GM19397 (cell line): Measurements from ENCODE around the gene ATP10A.

Experiments used
- ATAC-seq: cut with Tn5 transposase; IDR thresholded peaks from one replicate; pipeline ENCODE4 v1.9.1; 2021; ENCODE audit warnings: mild to moderate bottlenecking, moderate library complexity; ENCODE audit not compliant: unreplicated experiment

ATP10A gene

DNA sequence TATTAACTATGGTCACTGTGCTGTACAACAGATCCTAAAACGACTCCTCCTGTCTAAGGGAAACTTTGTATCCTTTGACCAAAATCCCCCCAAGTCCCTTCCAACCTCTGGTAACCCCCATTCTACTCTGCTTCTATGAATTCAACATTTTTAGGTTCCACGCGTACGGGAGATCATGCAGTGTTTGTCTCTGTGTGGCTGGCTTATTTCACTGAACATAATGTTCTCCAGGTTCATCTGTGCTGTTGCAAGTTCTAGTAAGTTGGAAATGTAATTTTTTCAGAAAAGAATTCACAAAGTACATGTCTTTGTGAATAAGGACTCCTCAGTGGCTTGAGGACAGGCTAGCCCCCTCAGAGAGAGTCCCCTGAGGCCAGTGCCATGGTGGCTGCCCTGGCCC, 66.1 kb downstream of the ATP10A start:
- no peak for ATAC-seq

GRCh38 chr15:25796395-25796794, 66.7 kb downstream of the ATP10A start:
- ATAC-seq: no peak

DNA sequence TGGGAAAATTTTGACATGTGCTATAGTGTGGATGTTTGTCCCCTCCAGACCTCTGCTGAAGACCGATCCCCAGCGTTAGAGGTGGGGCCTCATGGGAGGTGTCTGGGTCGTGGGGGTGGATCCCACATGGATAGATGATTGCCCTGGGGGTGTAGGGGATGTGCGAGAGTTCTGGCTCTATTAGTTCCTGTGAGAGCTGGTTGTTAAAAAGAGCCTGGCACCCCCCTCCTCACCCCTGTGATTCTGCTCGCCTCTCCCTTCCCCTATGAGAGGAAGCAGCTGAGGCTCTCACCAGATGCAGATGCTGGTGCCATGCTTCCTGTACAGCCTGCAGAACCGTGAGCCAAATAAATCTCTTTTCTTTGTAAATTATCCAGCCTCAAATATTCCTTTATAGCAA, 67.4 kb downstream of the ATP10A start:
- no peak for ATAC-seq

DNA sequence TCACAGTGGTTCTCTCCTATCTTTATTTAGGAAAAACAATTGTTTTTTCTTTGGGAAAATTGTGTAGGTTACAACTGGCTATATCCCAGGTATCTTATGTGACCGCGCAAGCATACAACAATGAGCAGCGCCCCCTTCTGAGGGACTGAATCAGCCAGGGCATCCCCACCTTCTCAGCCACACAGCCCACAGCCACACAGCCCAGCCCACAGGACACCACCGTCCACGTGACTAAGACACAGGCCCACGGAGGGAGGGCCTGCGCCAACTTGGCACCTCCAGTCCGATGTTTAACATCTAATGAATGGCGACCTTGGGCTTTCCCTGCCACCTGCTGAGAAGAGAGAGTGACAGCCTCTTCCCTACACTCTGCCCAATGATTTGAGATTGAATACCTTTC, 68.1 kb downstream of the ATP10A start:
- no peak for ATAC-seq

DNA sequence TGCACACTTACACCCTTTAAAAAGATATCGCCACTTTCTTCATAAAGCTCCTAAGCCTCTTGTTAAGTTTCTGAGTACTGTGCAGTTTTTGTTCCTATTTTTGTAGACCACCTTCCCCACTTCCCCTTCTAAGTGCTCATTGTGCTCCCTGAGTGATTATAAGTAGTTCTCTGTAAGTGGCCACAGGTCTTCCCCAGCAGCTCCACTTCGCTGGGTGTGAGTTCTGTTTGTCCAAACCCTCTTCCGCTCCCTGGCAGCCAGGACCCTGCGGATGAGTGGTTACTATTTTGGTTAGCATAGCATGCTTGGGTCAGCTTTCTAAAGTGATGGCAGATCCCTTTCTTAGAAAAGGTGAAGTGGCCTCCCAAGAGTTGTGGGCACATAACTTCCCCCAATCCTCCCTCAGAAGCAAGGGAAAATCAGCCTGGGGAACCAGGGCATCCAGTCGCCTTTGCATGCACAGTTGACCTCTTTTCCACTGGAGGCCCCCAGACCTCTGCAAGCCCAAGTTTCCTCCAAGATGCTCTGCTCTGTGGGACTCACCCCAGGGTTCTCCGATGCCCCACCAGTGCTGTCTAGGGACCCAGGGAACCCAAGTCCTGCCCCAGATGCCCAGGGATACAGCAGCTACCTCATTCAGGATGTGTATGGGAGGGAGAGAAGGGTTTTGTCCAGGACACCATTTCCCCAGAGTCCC, 69.6 kb downstream of the ATP10A start:
- peak; percentile 75 for ATAC-seq

DNA sequence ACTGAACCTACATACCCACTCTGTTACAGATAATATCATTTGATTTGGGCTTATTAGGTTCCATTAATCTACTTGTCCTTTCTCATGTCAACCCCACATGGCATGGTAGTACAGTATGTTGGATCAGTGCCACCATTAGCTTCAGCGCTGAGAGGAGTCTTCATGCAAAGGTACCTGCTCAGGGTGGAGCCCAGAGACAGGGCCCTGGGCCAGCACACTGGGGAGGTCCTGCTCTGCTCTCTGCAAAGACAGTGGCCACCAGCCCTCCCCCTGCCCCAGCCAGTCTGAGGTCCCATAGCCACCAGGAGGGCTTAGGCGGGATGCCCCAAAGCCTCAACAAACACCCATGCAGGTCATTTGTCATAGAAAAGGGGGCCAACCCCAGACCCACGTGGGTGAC, 71.0 kb downstream of the ATP10A start:
- ATAC-seq: no peak

DNA sequence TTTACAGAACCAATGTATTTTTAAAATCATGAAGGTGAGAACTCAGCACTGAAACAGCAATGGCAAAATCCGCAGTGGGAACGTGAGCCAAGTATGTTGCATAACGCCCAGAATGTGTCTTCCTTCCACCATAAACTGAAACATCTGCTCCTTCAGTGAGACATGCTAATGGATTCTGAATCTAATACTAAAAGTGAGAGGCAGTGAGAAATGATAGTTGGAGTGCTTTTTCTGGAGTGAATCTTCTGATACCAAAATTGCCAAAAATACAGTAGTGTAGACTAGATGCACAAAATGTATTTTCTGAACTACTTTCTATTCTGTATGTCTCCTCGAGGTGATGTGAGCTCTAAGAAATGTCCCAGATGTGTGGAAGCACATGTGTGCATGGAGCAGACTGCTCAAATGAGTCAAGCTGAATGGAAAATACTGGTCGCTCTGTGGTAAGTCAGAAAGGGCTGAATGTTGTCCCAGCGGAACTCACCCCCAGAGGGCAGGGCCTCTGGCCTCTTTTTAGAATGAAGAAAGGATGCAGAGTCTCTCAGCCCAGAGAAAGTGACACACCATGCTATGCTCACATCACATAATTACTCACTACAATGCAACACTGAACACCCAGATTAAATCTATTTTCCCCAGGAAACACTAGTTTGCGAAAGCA, 73.0 kb downstream of the ATP10A start:
- ATAC-seq: no peak

- no peak for ATAC-seq
Measured at GRCh38 chr15:25789616-25789999, 73.5 kb downstream of the ATP10A start.

DNA sequence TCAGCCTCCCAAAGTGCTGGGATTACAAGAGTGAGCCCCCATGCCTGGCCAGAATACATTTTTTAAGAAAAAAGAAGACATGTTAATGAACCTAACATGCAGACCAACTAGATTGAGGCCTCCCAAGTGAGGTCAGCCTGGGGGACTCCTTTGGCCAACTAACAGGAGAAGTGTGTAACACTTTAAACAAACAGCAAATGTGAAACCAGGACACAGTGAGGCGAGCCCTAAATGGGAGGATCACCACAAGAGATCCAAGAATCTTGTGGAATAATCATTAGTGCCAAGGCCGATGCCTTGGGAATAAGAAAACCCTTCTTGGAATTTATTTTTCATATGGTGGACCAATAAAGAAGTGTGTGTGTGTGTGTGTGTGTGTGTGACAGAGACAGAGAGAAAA, 73.9 kb downstream of the ATP10A start:
- no peak for ATAC-seq

GRCh38 chr15:25787855-25788520, 75.1 kb downstream of the ATP10A start:
- no peak for ATAC-seq

DNA sequence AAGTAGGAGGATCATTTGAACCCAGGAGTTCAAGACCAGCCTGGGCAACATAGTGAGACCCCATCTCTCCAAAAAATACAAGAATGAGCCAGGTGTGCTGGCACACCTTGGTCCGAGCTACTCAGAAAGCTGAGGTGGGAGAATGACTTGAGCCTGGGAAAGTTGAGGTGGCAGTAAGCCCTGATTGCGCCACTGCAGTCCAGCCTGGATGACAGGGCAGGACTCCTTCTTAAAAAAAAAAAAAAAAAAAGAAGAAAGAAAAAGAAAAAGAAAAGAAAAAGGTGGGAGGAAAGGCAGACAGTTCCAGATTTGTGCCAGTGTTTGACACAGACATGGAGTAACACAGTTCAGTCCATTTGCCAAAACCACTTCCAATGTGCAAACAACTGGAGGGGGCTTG, 75.7 kb downstream of the ATP10A start:
- no peak for ATAC-seq

- no peak for ATAC-seq
Measured at GRCh38 chr15:25786040-25786439, 77.1 kb downstream of the ATP10A start.

DNA sequence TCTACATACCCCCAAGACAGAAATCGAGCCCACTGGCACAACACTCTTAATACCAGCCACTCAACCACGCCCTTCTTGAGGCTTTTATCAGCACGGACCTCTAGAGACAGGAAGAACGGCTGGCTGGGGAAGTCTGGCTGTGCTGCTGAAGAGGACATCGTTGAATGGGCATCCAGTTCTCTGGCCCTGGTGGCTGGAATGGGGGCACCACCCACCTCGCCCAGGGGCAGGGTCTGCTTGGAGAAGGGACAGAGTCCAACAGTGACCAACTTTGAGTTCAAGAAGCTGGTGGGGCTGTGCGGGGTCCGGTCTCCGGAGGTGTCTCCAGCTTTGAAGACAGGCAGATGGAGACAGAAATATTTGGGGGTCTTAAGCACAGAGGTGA, 77.5 kb downstream of the ATP10A start:
- no peak for ATAC-seq

DNA sequence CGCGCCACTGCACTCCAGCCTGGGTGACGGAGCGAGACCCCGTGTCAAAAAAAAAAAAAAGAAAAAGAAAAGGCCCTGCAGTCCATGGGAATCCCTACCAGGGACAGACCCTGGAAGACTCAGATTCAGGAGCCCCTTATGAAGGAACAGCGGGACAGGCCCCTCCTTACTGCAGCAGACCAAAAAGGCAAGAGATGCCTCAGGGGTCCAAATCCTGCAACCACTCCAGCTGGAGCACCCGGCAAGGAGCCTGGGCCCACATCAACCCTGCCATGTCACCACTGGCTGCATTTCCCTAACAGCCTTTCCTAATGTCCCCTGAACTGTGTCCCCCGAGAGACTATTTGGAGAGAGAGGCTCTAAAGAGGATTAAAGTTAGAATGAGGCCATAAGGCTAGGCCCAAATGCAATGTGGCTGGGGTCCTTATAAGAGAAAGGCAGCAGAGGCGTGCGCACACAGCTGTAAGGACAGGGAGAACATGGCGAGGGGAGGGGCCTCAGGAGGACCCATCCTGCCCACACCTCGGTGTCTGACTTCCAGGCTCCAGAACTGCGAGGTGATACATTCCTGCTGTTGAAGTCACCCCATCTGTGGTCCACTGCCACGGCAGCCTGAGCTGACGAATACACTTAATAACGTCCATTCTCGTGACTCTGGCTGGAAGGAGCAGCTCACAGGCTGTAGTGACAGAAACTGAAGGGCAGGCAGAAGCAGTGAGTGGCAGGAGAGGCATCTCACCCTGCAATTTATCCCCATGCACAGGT, 78.1 kb downstream of the ATP10A start:
- no peak for ATAC-seq

DNA sequence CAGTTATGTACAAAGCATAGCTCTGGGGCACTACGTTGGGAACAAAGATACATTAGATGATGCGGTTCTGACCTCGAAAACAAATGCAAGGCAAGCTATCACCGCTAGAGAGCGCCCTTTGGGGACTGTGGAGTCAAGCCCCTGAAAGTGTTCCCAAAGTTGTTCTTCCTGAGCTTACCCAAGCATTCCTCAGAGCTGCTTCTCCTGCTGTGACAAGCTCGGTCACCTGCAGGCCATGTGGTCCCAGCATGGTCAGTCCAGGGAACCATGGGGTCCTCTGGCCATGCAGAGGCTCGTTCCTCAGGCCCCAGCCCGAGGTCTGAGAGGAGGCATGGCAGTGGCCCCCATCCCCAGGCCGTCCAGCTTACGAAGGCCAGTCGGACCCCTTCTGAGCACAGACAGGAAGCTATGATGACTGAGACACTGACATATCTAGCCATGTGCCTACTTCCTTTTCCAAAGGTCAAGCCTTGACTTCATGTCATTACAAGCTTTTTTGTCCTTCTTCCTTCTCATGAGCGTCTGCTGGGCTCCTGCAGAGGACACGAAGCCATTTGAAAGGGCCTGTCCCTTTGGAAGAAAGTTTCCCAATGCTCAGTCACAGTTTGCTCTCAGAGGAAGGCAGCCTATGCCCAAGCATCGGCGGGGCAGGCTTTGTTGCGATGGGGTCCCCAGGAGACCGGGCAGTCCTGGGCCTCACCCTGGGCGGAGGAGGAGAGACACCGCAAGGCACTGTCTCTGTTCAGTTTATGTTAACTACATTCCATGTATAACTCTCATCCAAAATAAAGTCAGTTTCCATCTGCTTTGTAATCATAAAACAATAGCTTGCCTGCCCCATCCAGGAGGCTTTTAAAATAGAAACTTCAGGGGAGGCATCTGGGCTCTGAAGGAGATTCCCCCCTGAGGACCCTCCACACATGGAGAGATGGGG, 79.3 kb downstream of the ATP10A start:
- no peak for ATAC-seq

GRCh38 chr15:25783134-25783533, 80.0 kb downstream of the ATP10A start:
- ATAC-seq: no peak

DNA sequence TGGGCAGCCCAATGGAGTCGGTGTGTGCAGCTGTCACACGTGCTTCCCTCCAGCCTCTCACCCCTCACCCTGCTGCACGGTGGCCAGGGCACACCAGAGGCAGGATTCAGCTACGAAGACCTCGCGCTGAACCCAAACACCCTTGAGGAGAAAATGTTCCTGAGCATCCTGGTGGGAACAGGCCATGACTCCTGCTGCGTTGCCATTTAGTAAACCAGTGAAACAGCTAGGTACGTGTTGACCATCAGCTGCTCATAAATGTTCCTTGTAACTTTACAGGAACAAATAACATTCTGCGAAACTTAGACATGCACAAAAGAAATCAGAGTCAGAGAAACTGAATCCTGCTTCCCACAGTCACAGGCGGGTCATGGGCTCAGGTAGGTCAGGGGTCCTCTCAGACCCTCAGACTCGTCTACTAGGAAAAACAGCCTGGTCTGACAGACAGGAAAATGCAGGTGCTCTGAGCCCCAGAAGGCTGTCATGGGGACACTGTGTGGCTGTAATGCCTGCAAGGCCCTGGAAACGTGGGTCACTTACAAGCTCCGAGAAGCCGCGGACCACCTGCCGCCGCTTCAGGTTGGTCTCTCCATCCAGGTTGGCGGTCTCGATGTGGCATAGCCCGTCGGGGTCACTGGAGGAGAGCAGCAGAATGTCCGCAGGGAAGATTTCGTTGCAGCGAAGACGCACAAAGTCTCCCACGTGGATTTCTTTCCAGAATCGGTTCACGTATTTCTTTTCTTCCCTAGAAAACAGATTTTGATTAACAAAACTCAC, 82.5 kb downstream of the ATP10A start:
- ATAC-seq: no peak

GRCh38 chr15:25778161-25778560, 85.0 kb downstream of the ATP10A start:
- no peak for ATAC-seq

DNA sequence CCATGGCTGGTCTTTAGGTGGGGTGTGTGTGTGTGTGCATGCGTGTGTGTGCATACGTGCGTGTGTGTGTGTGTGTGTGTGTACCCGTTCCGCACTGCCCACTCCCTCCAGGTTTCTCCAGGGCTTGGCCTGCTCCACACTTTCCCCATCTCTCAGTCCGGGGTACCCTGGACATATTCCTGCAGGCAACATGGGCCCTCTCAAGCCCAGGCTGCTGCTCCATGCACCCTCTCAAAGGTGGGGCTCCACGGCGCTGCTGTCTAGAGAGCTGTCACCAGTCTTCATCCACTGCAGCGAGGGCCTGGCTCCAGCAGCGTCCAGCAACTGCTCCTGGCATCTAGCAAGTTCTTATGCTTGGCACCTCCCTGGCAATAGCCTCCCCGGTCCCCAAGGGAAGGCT, 86.1 kb downstream of the ATP10A start:
- ATAC-seq: no peak
